IMR-90 (cell line): Measurements from ENCODE around the gene SKIC3. TPM values are rescaled to one million over a fixed set of nuclear protein-coding genes. Genes with fewer than 3 reads are reported as not detected.

Experiments
- ATAC-seq: fragments of 200-7000 bp; cut with Tn5 transposase; 2 replicates; pipeline ENCODE4 v1.9.1; 2020; ENCODE audit warnings: low read depth, mild to moderate bottlenecking, moderate library complexity
- Bru-seq: library from RNA; stranded (reverse); fragments of 400-500 nt; gene quantifications from one replicate; lab custom pipeline; 2021; lab: Mats Ljungman, UMichigan
- BruChase-seq, 2 experiments: library from RNA; stranded (reverse); fragments of 400-500 nt; gene quantifications; one replicate each; lab custom pipeline; 2021; lab: Mats Ljungman, UMichigan
- BruUV-seq: library from RNA; stranded (reverse); fragments of 400-500 nt; replicated peaks from 2 replicates; lab custom pipeline; 2021; lab: Mats Ljungman, UMichigan
- CTCF ChIA-PET: fragments of 300-600 bp; formaldehyde crosslinking; extraction: SDS; loops from one replicate; lab custom pipeline; 2021; ENCODE audit warnings: antibody characterized with exemption; lab: Yijun Ruan, JAX
- POLR2A ChIA-PET: fragments of 300-600 bp; sonication (Branson Sonifier 250); formaldehyde crosslinking; loops from one replicate; lab custom pipeline; 2022; ENCODE audit warnings: antibody characterized with exemption; ENCODE audit not compliant: unreplicated experiment; lab: Charles Lee
- DNase-seq: peaks from one replicate; pipeline ENCODE4 v3.0.0; 2013
- H2AFZ ChIP-seq: replicated peaks from 2 replicates; pipeline ENCODE3; 2013; ENCODE audit warnings: low read length, mild to moderate bottlenecking; ENCODE audit not compliant: poor library complexity
- H2AK5ac ChIP-seq: 2 replicates; pipeline ENCODE4 v1.6.1; 2013; ENCODE audit warnings: low read depth, low read length, inconsistent platforms
- H2AK9ac ChIP-seq: replicated peaks from 2 replicates; pipeline ENCODE3; 2013; ENCODE audit warnings: mild to moderate bottlenecking, low read depth, low read length, moderate library complexity; ENCODE audit not compliant: poor library complexity
- H2BK120ac ChIP-seq: 2 replicates; pipeline ENCODE4 v1.6.1; 2013; ENCODE audit warnings: low read depth, low read length, inconsistent platforms
- H2BK15ac ChIP-seq: 3 replicates; pipeline ENCODE4 v1.6.1; 2013; ENCODE audit warnings: low read depth, low read length, inconsistent platforms
- H2BK20ac ChIP-seq: 2 replicates; pipeline ENCODE4 v1.6.1; 2013; ENCODE audit warnings: low read depth, mild to moderate bottlenecking, inconsistent platforms, low read length, moderate library complexity
- H2BK5ac ChIP-seq: 2 replicates; pipeline ENCODE4 v1.6.1; 2013; ENCODE audit warnings: mild to moderate bottlenecking, low read depth, low read length, inconsistent platforms; ENCODE audit not compliant: poor library complexity, severe bottlenecking
- H3K14ac ChIP-seq: replicated peaks from 2 replicates; pipeline ENCODE4 v1.6.1; 2013; ENCODE audit warnings: low read depth, low read length, inconsistent platforms
- H3K18ac ChIP-seq: 2 replicates; pipeline ENCODE4 v1.6.1; 2013; ENCODE audit warnings: low read depth, low read length, control low read depth
- H3K23ac ChIP-seq: 2 replicates; pipeline ENCODE4 v1.6.1; 2013; ENCODE audit warnings: low read depth, low read length, inconsistent platforms
- H3K27ac ChIP-seq: 2 replicates; pipeline ENCODE4 v1.5.1; 2013; ENCODE audit warnings: mild to moderate bottlenecking, control low read depth, low read length; ENCODE audit not compliant: insufficient read depth
- H3K27me3 ChIP-seq: 2 replicates; pipeline ENCODE4 v1.6.1; 2013; ENCODE audit warnings: low read length; ENCODE audit not compliant: control insufficient read depth, insufficient read depth
- H3K36me3 ChIP-seq: 2 replicates; pipeline ENCODE4 v1.6.1; 2013; ENCODE audit warnings: low read length, mixed read lengths; ENCODE audit not compliant: control insufficient read depth, insufficient read depth
- H3K4ac ChIP-seq: 2 replicates; pipeline ENCODE4 v1.6.1; 2013; ENCODE audit warnings: low read depth, low read length, inconsistent platforms
- H3K4me1 ChIP-seq: 2 replicates; pipeline ENCODE4 v1.6.1; 2013; ENCODE audit warnings: low read length, mixed read lengths; ENCODE audit not compliant: control insufficient read depth, insufficient read depth
- H3K4me2 ChIP-seq: 2 replicates; pipeline ENCODE4 v1.6.1; 2013; ENCODE audit warnings: low read depth, mild to moderate bottlenecking, control low read depth, low read length, moderate library complexity
- H3K4me3 ChIP-seq: 2 replicates; pipeline ENCODE4 v1.5.1; 2013; ENCODE audit warnings: low read depth, mild to moderate bottlenecking, control low read depth, low read length, moderate library complexity; ENCODE audit not compliant: insufficient read depth
- H3K56ac ChIP-seq: 2 replicates; pipeline ENCODE4 v1.6.1; 2013; ENCODE audit warnings: low read length, inconsistent platforms; ENCODE audit not compliant: insufficient read depth; ENCODE audit errors: extremely low read depth
- H3K79me1 ChIP-seq, 2 experiments: 2 replicates each; pipeline ENCODE4 v1.6.1; 2013; ENCODE audit warnings: low read length in 2 of 2, inconsistent platforms in 1 of 2, low read depth in 1 of 2
- H3K9ac ChIP-seq: 2 replicates; pipeline ENCODE4 v1.6.1; 2013; ENCODE audit warnings: low read depth, low read length, control low read depth
- H3K9me1 ChIP-seq: 2 replicates; pipeline ENCODE4 v1.6.1; 2013; ENCODE audit warnings: low read length, inconsistent platforms; ENCODE audit not compliant: insufficient read depth
- H3K9me3 ChIP-seq: 2 replicates; pipeline ENCODE4 v1.6.1; 2013; ENCODE audit warnings: low read length; ENCODE audit not compliant: control insufficient read depth, insufficient read depth
- H4K20me1 ChIP-seq: 2 replicates; pipeline ENCODE4 v1.6.1; 2013; ENCODE audit warnings: low read length, inconsistent platforms; ENCODE audit not compliant: insufficient read depth
- H4K5ac ChIP-seq: 2 replicates; pipeline ENCODE4 v1.6.1; 2013; ENCODE audit warnings: mild to moderate bottlenecking, low read depth, low read length, control low read depth
- H4K8ac ChIP-seq, 2 experiments: 2 replicates each; pipeline ENCODE4 v1.6.1; 2013; ENCODE audit warnings: low read depth in 2 of 2, low read length in 2 of 2, control low read depth in 1 of 2, inconsistent platforms in 1 of 2
- H4K91ac ChIP-seq: 2 replicates; pipeline ENCODE4 v1.6.1; 2013; ENCODE audit warnings: low read depth, low read length, inconsistent platforms; ENCODE audit not compliant: insufficient read depth
- BHLHE40 ChIP-seq: fragments of 150-350 bp; IDR thresholded peaks from 2 replicates; pipeline ENCODE4 v1.6.1; 2016; ENCODE audit warnings: mild to moderate bottlenecking, low read depth, low read length
- CTCF ChIP-seq: conservative IDR thresholded peaks from 2 replicates; pipeline ENCODE4 v1.5.1; 2012; ENCODE audit warnings: mild to moderate bottlenecking, low read depth, low read length, improper control_type of control experiment
- MAFK ChIP-seq: IDR thresholded peaks from 2 replicates; pipeline ENCODE4 v1.6.1; 2012; ENCODE audit warnings: low read depth, low read length, improper control_type of control experiment
- MXI1 ChIP-seq: IDR thresholded peaks from 2 replicates; pipeline ENCODE4 v1.6.1; 2012; ENCODE audit warnings: low read depth, mild to moderate bottlenecking, low read length, moderate library complexity, borderline replicate concordance
- NFE2L2 ChIP-seq: fragments of 150-350 bp; IDR thresholded peaks from 2 replicates; pipeline ENCODE4 v1.6.1; 2016; ENCODE audit warnings: low read depth, mild to moderate bottlenecking, low read length
- POLR2A ChIP-seq: IDR thresholded peaks from 2 replicates; pipeline ENCODE4 v1.6.1; 2012; ENCODE audit warnings: mild to moderate bottlenecking, low read depth, low read length
- RAD21 ChIP-seq: IDR thresholded peaks from 2 replicates; pipeline ENCODE4 v1.6.1; 2012; ENCODE audit warnings: low read length, improper control_type of control experiment
- USF2 ChIP-seq: fragments of 150-350 bp; IDR thresholded peaks from 2 replicates; pipeline ENCODE4 v1.6.1; 2017; ENCODE audit warnings: mild to moderate bottlenecking, antibody characterized with exemption, low read length, low read depth
- WGBS, 2 experiments: methylation state at CpG; one replicate each; pipeline versions ENCODE4 v1.1.5 to v1.1.7; 2013; ENCODE audit warnings: missing lambda C conversion rate in 2 of 2; ENCODE audit not compliant: insufficient read length in 1 of 2; ENCODE audit errors: extremely low coverage in 2 of 2; 5-methylcytosine and 5-hydroxymethylcytosine counted together
- dilution Hi-C: fragments of 300-500 bp; cut with HindIII; formaldehyde crosslinking; loops from one replicate; pipeline ENCODE4 v1.14.3; 2018; ENCODE audit warnings: low sequenced_read_pairs; ENCODE audit not compliant: unreplicated experiment
- in situ Hi-C: fragments of 300-500 bp; cut with MboI; formaldehyde crosslinking; loops from 3 replicates; pipeline ENCODE4 v1.14.3; 2019; ENCODE audit warnings: low sequenced_read_pairs, inconsistent platforms, mixed read lengths
- intact Hi-C: fragments of 100-400 bp; cut with micrococcal nuclease; formaldehyde crosslinking; loops from 2 replicates; pipeline ENCODE4 v1.10.0; 2022
- long read RNA-seq: library from polyadenylated mRNA; unstranded; transcript quantifications from one replicate; pipeline ENCODE4 v2.0.0, GENCODE V29; 2021; ENCODE audit not compliant: unreplicated experiment
- polyA plus RNA-seq, 3 experiments: library from polyadenylated mRNA; depleted of rRNA; stranded (reverse); fragments of >200 nt; gene quantifications; 2 replicates each; pipeline ENCODE4 v1.2.3, GENCODE V29; 2012; ENCODE audit warnings: low replicate concordance in 1 of 3
- total RNA-seq: library from RNA; depleted of rRNA; stranded (reverse); fragments of >200 nt; gene quantifications from 2 replicates; pipeline ENCODE4 v1.2.3, GENCODE V29; 2012; rRNA removed
- TF ChIP-seq, protein P1 (sequence below): fragments of 150-350 bp; IDR thresholded peaks from 2 replicates; pipeline ENCODE4 v1.6.1; 2016; ENCODE audit warnings: low read depth, mild to moderate bottlenecking, low read length, moderate library complexity, borderline replicate concordance

SKIC3 gene
- total RNA-seq (145 and 184 TPM in 2 replicates), polyA plus RNA-seq (2012; rRNA removed) (32.8 and 47.1 TPM in 2 replicates), Bru-seq, nascent RNA (percentile 83 among the genes with signal in this experiment), BruChase-seq, experiment 1, labeled RNA remaining after a 6-hour chase (percentile 79 among the genes with signal in this experiment), BruChase-seq, experiment 2, labeled RNA remaining after a 2-hour chase (percentile 84 among the genes with signal in this experiment)
- 4.3 and 4.9 TPM in 2 replicates for polyA plus RNA-seq (2012; cell fraction: cytosol; rRNA removed)
- 9.8 and 122 TPM in 2 replicates for polyA plus RNA-seq (2012; cell fraction: nucleus; rRNA removed; ENCODE audit: low replicate concordance)
- long read RNA-seq, full-length matches to known transcripts: 32 of 86 reads
- long read RNA-seq, partial matches to known transcripts: 42 of 86 reads
- long read RNA-seq, other reads (novel, unspliced or antisense): 12 of 86 reads

DNA sequence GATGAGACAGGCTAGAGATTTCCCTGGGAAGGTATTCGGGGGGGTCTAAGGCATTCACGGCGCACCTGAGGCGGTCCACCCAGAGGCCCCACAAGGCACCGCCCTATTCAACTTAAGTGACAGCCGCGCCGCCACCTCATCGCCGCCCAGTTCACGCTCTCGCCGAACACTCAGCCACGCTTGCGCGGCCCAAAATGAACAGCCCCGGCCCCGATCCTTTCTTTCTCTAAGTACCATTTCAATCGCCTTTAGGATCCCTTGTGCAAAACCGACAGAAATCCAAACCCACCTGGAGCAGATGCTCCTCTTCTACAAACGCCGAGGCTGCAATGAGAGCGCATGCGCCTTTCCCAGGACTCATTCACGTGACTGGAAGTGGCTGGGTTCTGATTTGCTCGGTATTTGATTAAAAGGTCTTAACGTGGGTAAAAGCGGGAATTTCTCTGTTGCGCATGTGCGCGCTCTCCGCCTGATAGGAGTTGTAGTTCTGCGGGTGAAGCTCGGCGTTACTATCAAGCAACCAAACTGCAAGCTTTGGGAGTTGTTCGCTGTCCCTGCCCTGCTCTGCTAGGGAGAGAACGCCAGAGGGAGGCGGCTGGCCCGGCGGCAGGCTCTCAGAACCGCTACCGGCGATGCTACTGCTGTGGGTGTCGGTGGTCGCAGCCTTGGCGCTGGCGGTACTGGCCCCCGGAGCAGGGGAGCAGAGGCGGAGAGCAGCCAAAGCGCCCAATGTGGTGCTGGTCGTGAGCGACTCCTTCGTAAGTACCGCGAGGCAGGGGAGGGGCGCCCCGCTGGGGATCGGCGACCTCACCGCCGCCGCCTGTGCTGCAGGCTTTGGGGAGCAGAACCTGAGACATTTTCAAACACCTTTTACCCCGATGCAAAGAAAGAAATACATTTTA is at the start of gene SKIC3, which contains the start of gene ARSK:
TSS of gene SKIC3 (minus strand) at position 331 of the 902 bp plus-strand sequence. CDS start 7,827 bp downstream, outside the sequence.
TSS of gene ARSK (plus strand) at position 455 of the 902 bp plus-strand sequence. CDS start at position 633, 178 bp downstream.
- Histone ChIP-seq H3K9me1 (peaks cover 7% of the 10 kb centered on the region), H3K4me2 (peak within 1 kb of the TSS; percentile 85), H2AK9ac (peak within 1 kb of the TSS; percentile 94), H4K91ac (peak within 1 kb of the TSS; percentile 69), H4K8ac (peak within 1 kb of the TSS; percentile 13 to 87), H3K4me3 (peak within 1 kb of the TSS; percentile 52), H3K27ac (peak within 1 kb of the TSS; percentile 75), H3K79me1 (peaks cover 20 to 65% of the 10 kb centered on the region in 2 experiments), H3K4me1 (peaks cover 6% of the 10 kb centered on the region), H2AFZ (peak within 1 kb of the TSS; percentile 98), H4K5ac (peak within 1 kb of the TSS; percentile 27; the same call in 1 of the 2 replicates), H2BK15ac (peak within 1 kb of the TSS; percentile 23; the same call in 2 of the 3 replicates), H2BK120ac (peak within 1 kb of the TSS; percentile 81), H4K20me1 (no peaks in the 10 kb centered on the region; the same call in 1 of the 2 replicates), H3K9me3 (no peaks in the 10 kb centered on the region), H3K23ac (peak within 1 kb of the TSS; percentile 70), H3K27me3 (no peaks in the 10 kb centered on the region), H2AK5ac (peak within 1 kb of the TSS; percentile 57), H3K36me3 (peaks cover 2% of the 10 kb centered on the region; the same call in 1 of the 2 replicates), H2BK5ac (peak within 1 kb of the TSS; percentile 82), H3K4ac (peak within 1 kb of the TSS; percentile 78), H3K9ac (peak within 1 kb of the TSS; percentile 62), H2BK20ac (0 out of 2 replicates have a peak within 1 kb of the TSS, but pooled peaks have one; percentile 13), H3K56ac (peak within 1 kb of the TSS; percentile 87), H3K18ac (peak within 1 kb of the TSS; percentile 69), H3K14ac (peak within 1 kb of the TSS; percentile 92)
- ChIA-PET CTCF (interaction anchor here (0.6 kb wide), 1 partner anchor 168 kb away, joined by 3 read pairs; no protein-coding TSS in a partner anchor), POLR2A (interaction anchor here (0.5 kb wide), 1 partner anchor 13 kb away, joined by 3 read pairs; no protein-coding TSS in a partner anchor)
- no TSS peak for BruUV-seq
- dilution Hi-C loops (no loop called here), in situ Hi-C loops (loop anchor here (10.0 kb wide), 1 partner anchor 290 kb away; no protein-coding TSS in a partner anchor), intact Hi-C loops (loop anchor here (1.0 to 10.0 kb wide), 3 partner anchors 64 to 292 kb away; partner anchors contain the start of gene RHOBTB3)
- 0% methylated on average over 15 of the region's 63 CpGs; no CpG with 5 or more reads in 1 of the 2 experiments for WGBS, 2 experiments
- ATAC-seq (peak; percentile 93), DNase-seq (peak; percentile 99)
- TF ChIP-seq MXI1 (peak; percentile 47; the same call in 1 of the 2 replicates), RAD21 (peak; percentile 44), NFE2L2 (no peak), MAFK (peak; percentile 17; the same call in 1 of the 2 replicates), CTCF (peak; percentile 40), USF2 (peak; percentile 94), BHLHE40 (peak; percentile 97), POLR2A (peak; percentile 67)
- TF ChIP-seq, protein P1, sequence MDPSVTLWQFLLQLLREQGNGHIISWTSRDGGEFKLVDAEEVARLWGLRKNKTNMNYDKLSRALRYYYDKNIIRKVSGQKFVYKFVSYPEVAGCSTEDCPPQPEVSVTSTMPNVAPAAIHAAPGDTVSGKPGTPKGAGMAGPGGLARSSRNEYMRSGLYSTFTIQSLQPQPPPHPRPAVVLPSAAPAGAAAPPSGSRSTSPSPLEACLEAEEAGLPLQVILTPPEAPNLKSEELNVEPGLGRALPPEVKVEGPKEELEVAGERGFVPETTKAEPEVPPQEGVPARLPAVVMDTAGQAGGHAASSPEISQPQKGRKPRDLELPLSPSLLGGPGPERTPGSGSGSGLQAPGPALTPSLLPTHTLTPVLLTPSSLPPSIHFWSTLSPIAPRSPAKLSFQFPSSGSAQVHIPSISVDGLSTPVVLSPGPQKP: no peak
